OCI-LY7 (cell line): ENCODE results near the gene PTPRS.

Experiments
- EZH2phosphoT487 ChIP-seq: fragments of 200-600 bp; sonication (generic); IDR thresholded peaks from 2 replicates; pipeline ENCODE4 v1.6.1; 2018; ENCODE audit warnings: low read depth, borderline replicate concordance, mild to moderate bottlenecking, mixed run types, antibody characterized with exemption, low read length, moderate library complexity, mixed read lengths
- TF ChIP-seq, protein P1 (sequence below): fragments of 200-600 bp; sonication (generic); conservative IDR thresholded peaks from 2 replicates; pipeline ENCODE4 v1.5.1; 2014; ENCODE audit warnings: mild to moderate bottlenecking, antibody characterized with exemption, low read length, moderate library complexity, mixed read lengths

DNA sequence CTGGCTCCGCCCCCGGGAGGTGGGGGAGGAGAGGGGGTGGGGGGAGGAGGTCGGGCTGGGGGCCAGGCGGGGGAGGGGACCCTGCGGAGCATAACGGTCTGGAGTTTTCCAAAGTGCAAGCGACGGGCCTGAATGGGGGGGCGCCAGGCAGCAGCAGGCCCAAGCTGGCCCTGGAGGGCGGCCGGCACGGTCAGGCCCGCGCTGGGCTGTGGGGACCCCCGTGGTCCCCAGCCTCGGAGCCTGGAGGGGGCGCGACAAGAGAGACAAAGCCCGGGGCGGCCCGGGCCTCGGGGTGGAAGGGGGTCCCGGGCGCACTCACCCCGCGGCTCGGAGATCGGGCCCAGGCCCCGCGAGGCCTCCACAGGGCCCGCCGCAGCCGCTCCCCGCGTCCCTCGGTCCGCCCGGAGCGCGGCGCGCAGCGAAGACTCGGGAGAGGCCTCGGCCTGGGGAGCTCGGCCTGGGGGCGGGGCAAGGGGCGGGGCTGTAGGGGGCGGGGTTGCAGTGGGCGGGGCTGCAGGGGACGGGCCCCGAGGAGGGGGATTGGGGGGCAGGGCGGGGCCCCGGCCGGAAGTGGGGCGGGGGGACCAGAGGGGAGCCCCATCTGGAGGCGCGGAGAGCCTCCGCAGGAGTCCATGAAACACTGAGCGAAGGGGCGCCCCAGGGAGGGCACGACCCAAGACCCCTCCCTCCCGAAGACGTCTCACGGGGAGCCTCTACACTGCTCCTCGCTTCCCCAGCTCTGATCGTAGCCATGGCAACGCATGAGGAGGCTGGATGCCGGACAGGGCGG is 47.6 kb downstream of the PTPRS start:
- TF ChIP-seq, protein P1, sequence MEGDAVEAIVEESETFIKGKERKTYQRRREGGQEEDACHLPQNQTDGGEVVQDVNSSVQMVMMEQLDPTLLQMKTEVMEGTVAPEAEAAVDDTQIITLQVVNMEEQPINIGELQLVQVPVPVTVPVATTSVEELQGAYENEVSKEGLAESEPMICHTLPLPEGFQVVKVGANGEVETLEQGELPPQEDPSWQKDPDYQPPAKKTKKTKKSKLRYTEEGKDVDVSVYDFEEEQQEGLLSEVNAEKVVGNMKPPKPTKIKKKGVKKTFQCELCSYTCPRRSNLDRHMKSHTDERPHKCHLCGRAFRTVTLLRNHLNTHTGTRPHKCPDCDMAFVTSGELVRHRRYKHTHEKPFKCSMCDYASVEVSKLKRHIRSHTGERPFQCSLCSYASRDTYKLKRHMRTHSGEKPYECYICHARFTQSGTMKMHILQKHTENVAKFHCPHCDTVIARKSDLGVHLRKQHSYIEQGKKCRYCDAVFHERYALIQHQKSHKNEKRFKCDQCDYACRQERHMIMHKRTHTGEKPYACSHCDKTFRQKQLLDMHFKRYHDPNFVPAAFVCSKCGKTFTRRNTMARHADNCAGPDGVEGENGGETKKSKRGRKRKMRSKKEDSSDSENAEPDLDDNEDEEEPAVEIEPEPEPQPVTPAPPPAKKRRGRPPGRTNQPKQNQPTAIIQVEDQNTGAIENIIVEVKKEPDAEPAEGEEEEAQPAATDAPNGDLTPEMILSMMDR, result no peak
- no peak for TF ChIP-seq EZH2phosphoT487
